ENCODE results near the gene KIF3C. TPM values are rescaled to one million over a fixed set of nuclear protein-coding genes. Genes with fewer than 3 reads are reported as not detected.
"Not testable (repeated sequence)": the region's sequence is repeated elsewhere in the genome, so short reads cannot be mapped to it uniquely, and the experiment has no call there.

Gene KIF3C
- total and polyA plus RNA-seq, 4 donors, result 26.2 to 133 (median 94.0) TPM

- peak; percentile 63 to 95 (median 74) for DNase-seq (ENCODE audit: low read depth in 4 of 6, low spot score in 6 of 6)
- Histone ChIP-seq H3K36me3 (ENCODE audit: control insufficient read depth, insufficient read depth, low read length) (no peaks in the 10 kb centered on the region), H3K27me3 (ENCODE audit: control insufficient read depth, insufficient read depth, low read length) (no peaks in the 10 kb centered on the region), H3K4me1 (ENCODE audit: control insufficient read depth, insufficient read depth, low read length) (peaks cover 33% of the 10 kb centered on the region), H3K9me3 (ENCODE audit: control insufficient read depth, insufficient read depth, low read length) (no peaks in the 10 kb centered on the region), H3K4me3 (ENCODE audit: low read depth, low read length) (no peak overlapping the region), H3K27ac (ENCODE audit: low read depth, low read length) (peak overlapping the region; percentile 83)
- 14% methylated on average over 4 of the region's 4 CpGs for WGBS (ENCODE audit: insufficient coverage)
These were observed 19.6 kb upstream of the KIF3C start for GRCh38 chr2:26001743-26002351.

GRCh38 chr2:26000561-26001082, 18.3 kb upstream of the KIF3C start:
- Histone ChIP-seq H3K36me3 (ENCODE audit: control insufficient read depth, insufficient read depth, low read length) (no peaks in the 10 kb centered on the region), H3K9me3 (ENCODE audit: control insufficient read depth, insufficient read depth, low read length) (no peaks in the 10 kb centered on the region), H3K4me1 (ENCODE audit: control insufficient read depth, insufficient read depth, low read length) (peaks cover 33% of the 10 kb centered on the region), H3K4me3 (ENCODE audit: low read depth, low read length) (no peak overlapping the region), H3K27ac (ENCODE audit: low read depth, low read length) (no peak overlapping the region), H3K27me3 (ENCODE audit: control insufficient read depth, insufficient read depth, low read length) (no peaks in the 10 kb centered on the region)
- 70% methylated on average over 3 of the region's 5 CpGs for whole genome bisulfite sequencing (ENCODE audit: insufficient coverage)
- no peak for DNase-seq (ENCODE audit: low read depth in 4 of 6, low spot score in 6 of 6)

GRCh38 chr2:25999406-25999805, 17.1 kb upstream of the KIF3C start:
- H3K4me1 ChIP-seq (ENCODE audit: control insufficient read depth, insufficient read depth, low read length), result peaks cover 33% of the 10 kb centered on the region
- H3K4me3 ChIP-seq (ENCODE audit: low read depth, low read length); H3K27ac ChIP-seq (ENCODE audit: low read depth, low read length); H3K36me3 ChIP-seq (ENCODE audit: control insufficient read depth, insufficient read depth, low read length); DNase-seq (ENCODE audit: low read depth in 4 of 6, low spot score in 6 of 6); H3K9me3 ChIP-seq (ENCODE audit: control insufficient read depth, insufficient read depth, low read length); H3K27me3 ChIP-seq (ENCODE audit: control insufficient read depth, insufficient read depth, low read length): not testable (repeated sequence)
- WGBS (ENCODE audit: insufficient coverage), result 89% methylated on average over 6 of the region's 7 CpGs

- not testable (repeated sequence) for DNase-seq (ENCODE audit: low read depth in 4 of 6, low spot score in 6 of 6)
- 96% methylated on average over 10 of the region's 13 CpGs for WGBS (ENCODE audit: insufficient coverage)
These were observed 16.6 kb upstream of the KIF3C start for GRCh38 chr2:25998816-25999383.

GRCh38 chr2:25996844-25997243, 14.5 kb upstream of the KIF3C start:
- Histone ChIP-seq H3K4me3 (ENCODE audit: low read depth, low read length) (no peak overlapping the region), H3K4me1 (ENCODE audit: control insufficient read depth, insufficient read depth, low read length) (peaks cover 21% of the 10 kb centered on the region), H3K36me3 (ENCODE audit: control insufficient read depth, insufficient read depth, low read length) (no peaks in the 10 kb centered on the region), H3K9me3 (ENCODE audit: control insufficient read depth, insufficient read depth, low read length) (no peaks in the 10 kb centered on the region), H3K27me3 (ENCODE audit: control insufficient read depth, insufficient read depth, low read length) (no peaks in the 10 kb centered on the region), H3K27ac (ENCODE audit: low read depth, low read length) (no peak overlapping the region)
- no CpG with 5 or more reads among the region's 1 CpG for WGBS (ENCODE audit: insufficient coverage)
- no peak for DNase-seq (ENCODE audit: low read depth in 4 of 6, low spot score in 6 of 6)

More at GRCh38 chr2:25998816-25999383, 16.6 kb upstream of the KIF3C start:
- not testable (repeated sequence) for H3K27ac ChIP-seq (ENCODE audit: low read depth, low read length); H3K4me3 ChIP-seq (ENCODE audit: low read depth, low read length); H3K9me3 ChIP-seq (ENCODE audit: control insufficient read depth, insufficient read depth, low read length); H3K36me3 ChIP-seq (ENCODE audit: control insufficient read depth, insufficient read depth, low read length); H3K27me3 ChIP-seq (ENCODE audit: control insufficient read depth, insufficient read depth, low read length)
- peaks cover 33% of the 10 kb centered on the region for H3K4me1 ChIP-seq (ENCODE audit: control insufficient read depth, insufficient read depth, low read length)

- Histone ChIP-seq H3K27me3 (ENCODE audit: control insufficient read depth, insufficient read depth, low read length) (no peaks in the 10 kb centered on the region), H3K36me3 (ENCODE audit: control insufficient read depth, insufficient read depth, low read length) (no peaks in the 10 kb centered on the region), H3K4me3 (ENCODE audit: low read depth, low read length) (no peak overlapping the region), H3K4me1 (ENCODE audit: control insufficient read depth, insufficient read depth, low read length) (peaks cover 7% of the 10 kb centered on the region), H3K9me3 (ENCODE audit: control insufficient read depth, insufficient read depth, low read length) (no peaks in the 10 kb centered on the region), H3K27ac (ENCODE audit: low read depth, low read length) (no peak overlapping the region)
- DNase-seq (ENCODE audit: low read depth in 4 of 6, low spot score in 6 of 6), result no peak
- 97% methylated on average over 6 of the region's 15 CpGs for WGBS (ENCODE audit: insufficient coverage)
These were observed 12.2 kb upstream of the KIF3C start for GRCh38 chr2:25994509-25994908.

GRCh38 chr2:25993049-25993448, 10.8 kb upstream of the KIF3C start:
- Histone ChIP-seq H3K4me1 (ENCODE audit: control insufficient read depth, insufficient read depth, low read length) (peaks cover 7% of the 10 kb centered on the region), H3K27me3 (ENCODE audit: control insufficient read depth, insufficient read depth, low read length) (no peaks in the 10 kb centered on the region), H3K27ac (ENCODE audit: low read depth, low read length) (no peak overlapping the region), H3K9me3 (ENCODE audit: control insufficient read depth, insufficient read depth, low read length) (no peaks in the 10 kb centered on the region), H3K4me3 (ENCODE audit: low read depth, low read length) (no peak overlapping the region), H3K36me3 (ENCODE audit: control insufficient read depth, insufficient read depth, low read length) (no peaks in the 10 kb centered on the region)
- 70% methylated on average over 4 of the region's 5 CpGs for WGBS (ENCODE audit: insufficient coverage)
- no peak for DNase-seq (ENCODE audit: low read depth in 4 of 6, low spot score in 6 of 6)

- Histone ChIP-seq H3K4me1 (ENCODE audit: control insufficient read depth, insufficient read depth, low read length) (peaks cover 5% of the 10 kb centered on the region), H3K27me3 (ENCODE audit: control insufficient read depth, insufficient read depth, low read length) (no peaks in the 10 kb centered on the region), H3K4me3 (ENCODE audit: low read depth, low read length) (no peak overlapping the region), H3K27ac (ENCODE audit: low read depth, low read length) (no peak overlapping the region), H3K9me3 (ENCODE audit: control insufficient read depth, insufficient read depth, low read length) (no peaks in the 10 kb centered on the region), H3K36me3 (ENCODE audit: control insufficient read depth, insufficient read depth, low read length) (no peaks in the 10 kb centered on the region)
- no peak for DNase-seq (ENCODE audit: low read depth in 4 of 6, low spot score in 6 of 6)
- WGBS (ENCODE audit: insufficient coverage), result 93% methylated on average over 4 of the region's 8 CpGs
These were observed 10.3 kb upstream of the KIF3C start for GRCh38 chr2:25992556-25992955.

- Histone ChIP-seq H3K36me3 (ENCODE audit: control insufficient read depth, insufficient read depth, low read length) (no peaks in the 10 kb centered on the region), H3K9me3 (ENCODE audit: control insufficient read depth, insufficient read depth, low read length) (no peaks in the 10 kb centered on the region), H3K4me3 (ENCODE audit: low read depth, low read length) (no peak overlapping the region), H3K27ac (ENCODE audit: low read depth, low read length) (no peak overlapping the region), H3K27me3 (ENCODE audit: control insufficient read depth, insufficient read depth, low read length) (no peaks in the 10 kb centered on the region), H3K4me1 (ENCODE audit: control insufficient read depth, insufficient read depth, low read length) (peaks cover 2% of the 10 kb centered on the region)
- 77% methylated on average over 1 of the region's 3 CpGs for WGBS (ENCODE audit: insufficient coverage)
- no peak for DNase-seq (ENCODE audit: low read depth in 4 of 6, low spot score in 6 of 6)
These were observed 9.7 kb upstream of the KIF3C start for GRCh38 chr2:25991965-25992364.

- no peak for DNase-seq (ENCODE audit: low read depth in 4 of 6, low spot score in 6 of 6)
- H3K36me3 ChIP-seq (ENCODE audit: control insufficient read depth, insufficient read depth, low read length), result no peaks in the 10 kb centered on the region
- H3K4me1 ChIP-seq (ENCODE audit: control insufficient read depth, insufficient read depth, low read length), result peaks cover 2% of the 10 kb centered on the region
- H3K4me3 ChIP-seq (ENCODE audit: low read depth, low read length), result no peak overlapping the region
- no peaks in the 10 kb centered on the region for H3K27me3 ChIP-seq (ENCODE audit: control insufficient read depth, insufficient read depth, low read length)
- no CpG with 5 or more reads among the region's 4 CpGs for WGBS (ENCODE audit: insufficient coverage)
- H3K9me3 ChIP-seq (ENCODE audit: control insufficient read depth, insufficient read depth, low read length), result no peaks in the 10 kb centered on the region
- no peak overlapping the region for H3K27ac ChIP-seq (ENCODE audit: low read depth, low read length)
These were observed 6.9 kb upstream of the KIF3C start for GRCh38 chr2:25989154-25989553.

Data from spinal cord (tissue), 10 donors.